Stromal cell of bone marrow (primary cell): ENCODE results near the gene FNDC10.
A peak's percentile ranks its signal among the peaks of the same experiment; 100 is the strongest.
"Not testable (repeated sequence)": the region's sequence is repeated elsewhere in the genome, so short reads cannot be mapped to it uniquely, and the experiment has no call there.

Experiments
- DNase-seq: peaks from one replicate; pipeline ENCODE4 v3.0.0-alpha.2; 2012; ENCODE audit warnings: low read depth

The FNDC10 gene

DNA sequence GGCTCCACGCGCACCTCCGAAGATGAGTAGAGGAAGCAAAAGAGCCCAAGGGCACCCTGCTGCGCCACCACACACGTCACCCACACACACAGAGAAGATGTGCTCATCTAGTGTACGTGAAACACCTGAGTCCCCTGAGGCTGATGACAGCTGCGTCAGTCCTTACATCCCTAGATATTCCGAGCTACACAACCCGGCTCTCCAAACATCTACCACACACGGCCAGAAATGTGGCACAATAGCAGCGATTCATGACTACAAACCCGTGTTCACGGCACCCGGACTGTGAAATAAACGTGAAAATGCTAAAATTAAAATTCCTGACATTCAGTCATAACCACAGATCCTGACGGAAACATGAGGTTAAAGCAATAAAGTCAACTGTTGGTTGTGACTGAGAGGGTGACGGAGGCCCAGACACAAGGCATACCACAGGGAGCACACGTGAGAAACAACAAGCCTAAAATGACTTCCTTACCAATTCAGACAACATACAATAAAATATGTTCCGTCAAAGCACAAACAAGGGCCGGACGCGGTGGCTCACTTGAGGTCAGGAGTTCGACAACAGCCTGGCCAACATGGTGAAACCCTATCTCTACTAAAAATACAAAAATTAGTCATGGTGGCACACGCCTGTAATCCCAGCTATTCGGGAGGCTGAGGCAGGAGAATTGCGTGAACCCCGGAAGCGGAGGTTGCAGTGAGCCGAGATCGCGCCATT lies 32.6 kb downstream of the FNDC10 start:
- peak; percentile 29 for DNase-seq

DNA sequence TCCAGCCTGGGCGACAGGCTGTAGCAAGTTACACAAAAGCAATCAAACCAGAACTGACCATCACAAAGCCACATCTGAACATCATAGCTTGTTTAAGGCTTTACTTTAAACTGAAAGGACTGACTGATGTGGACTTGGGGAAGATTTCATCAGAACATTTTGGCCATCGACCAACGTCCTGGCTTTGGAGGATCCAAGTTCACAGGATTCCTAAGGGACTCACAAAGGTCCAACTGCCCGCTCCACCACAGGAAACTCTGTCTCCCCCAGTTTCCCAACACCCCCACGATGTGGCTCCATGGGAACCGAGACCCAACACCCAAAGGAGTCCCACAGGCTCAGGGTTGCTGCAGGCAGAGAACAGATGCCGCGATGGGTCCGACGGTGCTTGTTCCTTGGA lies 34.6 kb downstream of the FNDC10 start:
- DNase-seq, result no peak

DNA sequence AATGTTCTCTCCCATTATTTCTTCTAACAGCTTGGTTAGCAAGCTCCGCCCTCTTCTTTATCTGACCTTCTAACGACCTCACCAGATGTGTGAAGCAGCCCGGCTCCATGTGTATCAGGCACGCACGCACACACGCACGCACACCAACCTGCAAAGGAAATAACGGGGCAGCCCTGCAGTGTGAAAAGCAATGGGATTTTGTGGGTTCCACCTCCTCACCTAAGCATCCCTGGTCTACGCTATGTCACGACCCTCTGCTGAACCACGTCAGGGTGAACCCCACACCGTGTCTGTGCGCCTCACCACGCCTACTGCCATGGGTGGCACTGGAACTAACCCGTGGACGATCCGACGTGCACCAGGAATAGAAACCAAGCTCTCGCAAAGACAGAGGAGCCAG lies 35.7 kb downstream of the FNDC10 start:
- DNase-seq, result no peak

- DNase-seq, result no peak
These were observed 36.2 kb downstream of the FNDC10 start for GRCh38 chr1:1563688-1564087.

GRCh38 chr1:1562556-1563195 lies 37.3 kb downstream of the FNDC10 start:
- DNase-seq, result no peak

DNA sequence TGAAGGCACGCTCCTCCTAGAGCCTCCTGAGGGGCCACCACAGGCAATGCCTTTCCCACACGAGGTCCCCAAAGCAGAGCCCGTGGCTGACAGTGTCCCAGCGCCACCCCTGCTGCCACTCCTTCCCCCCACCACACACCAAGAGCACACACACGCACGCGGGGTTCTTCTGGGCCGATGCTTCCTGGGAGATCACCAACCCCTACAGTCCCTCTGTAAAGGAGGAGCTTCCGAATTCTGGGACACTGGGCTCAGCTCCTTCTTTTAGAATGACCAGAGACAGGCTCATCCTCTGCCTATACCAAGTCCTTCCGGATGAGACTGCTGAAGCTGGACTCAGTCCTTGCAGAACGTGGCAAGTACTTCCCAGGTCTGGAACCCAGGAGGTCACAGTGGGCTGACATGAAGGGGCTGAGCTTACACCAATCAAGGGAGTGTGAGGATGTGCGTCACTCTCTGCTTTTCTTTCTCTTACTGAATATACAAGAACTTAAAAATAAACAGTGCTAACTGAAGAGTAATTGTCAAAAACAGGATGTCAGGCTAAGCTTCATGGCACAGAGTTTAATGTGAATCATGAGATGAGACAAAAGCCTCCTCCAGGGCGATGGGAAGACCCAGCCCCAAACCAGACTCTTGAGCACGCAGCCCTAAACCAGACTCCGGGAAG lies 38.0 kb downstream of the FNDC10 start:
- DNase-seq, result no peak

GRCh38 chr1:1560178-1560577 lies 39.8 kb downstream of the FNDC10 start:
- no peak for DNase-seq

DNA sequence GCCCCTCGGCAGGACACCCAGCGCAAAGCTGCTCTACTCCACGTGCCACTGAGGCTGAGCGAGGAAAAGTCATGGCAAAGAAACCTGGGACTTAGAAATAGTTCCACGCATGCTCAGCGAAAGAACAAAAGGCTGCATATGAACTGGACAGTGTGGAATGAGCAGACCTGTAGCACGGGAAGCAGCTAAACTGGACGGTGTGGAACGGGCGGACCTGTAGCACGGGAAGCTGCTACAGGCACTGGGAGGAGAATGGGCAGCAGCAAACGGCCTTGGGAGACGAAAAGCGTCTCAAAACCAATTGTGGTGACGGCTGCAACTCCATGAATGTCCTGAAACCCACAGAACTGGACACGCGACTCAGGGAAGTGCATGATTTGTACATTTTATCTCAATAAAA lies 40.9 kb downstream of the FNDC10 start:
- no peak for DNase-seq

DNA sequence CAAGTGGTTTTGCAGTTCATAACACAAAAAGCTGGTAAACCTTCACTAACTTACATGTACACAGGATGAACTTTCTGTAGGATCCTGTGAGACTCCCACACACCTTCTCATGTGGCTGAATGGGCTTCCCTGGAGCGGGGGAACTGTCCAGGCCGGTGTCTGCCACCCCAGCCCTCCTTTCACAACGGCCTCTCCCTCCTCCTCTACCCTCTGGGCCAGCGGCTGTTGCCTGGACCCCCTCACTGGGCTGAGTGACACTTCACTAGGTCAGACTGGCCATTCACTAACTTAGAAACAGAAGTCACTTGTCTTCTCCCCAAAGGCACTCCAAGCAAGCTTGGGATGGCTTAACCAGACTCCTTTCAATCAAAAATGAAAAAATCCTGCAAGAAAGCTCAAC lies 41.3 kb downstream of the FNDC10 start:
- DNase-seq, result no peak

DNA sequence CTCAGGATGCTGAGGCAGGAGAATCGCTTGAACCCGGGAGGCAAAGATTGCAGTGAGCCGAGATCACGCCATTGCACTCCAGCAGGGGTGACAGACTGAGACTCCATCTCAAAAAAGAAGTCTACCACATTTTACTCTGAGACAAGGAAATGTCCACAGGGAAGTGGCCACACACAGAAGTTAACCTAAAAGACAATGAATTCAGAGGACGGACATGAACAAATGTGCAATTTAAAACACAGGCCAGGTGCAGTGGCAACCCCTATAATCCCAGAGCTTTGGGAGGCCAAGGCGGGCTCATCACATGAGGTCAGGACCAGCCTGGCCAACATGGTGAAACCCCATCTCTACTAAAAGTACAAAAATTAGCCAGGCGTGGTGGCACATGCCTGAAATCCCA lies 42.2 kb downstream of the FNDC10 start:
- not testable (repeated sequence) for DNase-seq

DNA sequence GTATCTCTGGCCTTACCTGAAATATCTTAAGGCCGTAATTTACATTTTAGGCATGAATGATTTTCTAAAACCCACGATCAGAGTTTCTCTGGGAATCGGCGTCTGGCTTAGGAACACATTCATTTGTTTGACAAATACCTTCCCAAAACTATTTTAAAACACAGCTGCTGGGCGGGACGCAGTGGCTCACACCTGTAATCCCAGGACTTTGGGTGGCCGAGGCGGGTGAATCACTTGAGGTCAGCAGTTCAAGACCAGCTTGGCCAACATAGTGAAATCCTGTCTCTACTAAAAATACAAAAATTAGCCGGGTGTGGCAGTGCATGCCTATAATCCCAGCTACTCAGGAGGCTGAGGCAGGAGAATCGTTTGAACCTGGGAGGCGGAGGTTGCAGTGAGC lies 43.0 kb downstream of the FNDC10 start:
- DNase-seq, result not testable (repeated sequence)

DNA sequence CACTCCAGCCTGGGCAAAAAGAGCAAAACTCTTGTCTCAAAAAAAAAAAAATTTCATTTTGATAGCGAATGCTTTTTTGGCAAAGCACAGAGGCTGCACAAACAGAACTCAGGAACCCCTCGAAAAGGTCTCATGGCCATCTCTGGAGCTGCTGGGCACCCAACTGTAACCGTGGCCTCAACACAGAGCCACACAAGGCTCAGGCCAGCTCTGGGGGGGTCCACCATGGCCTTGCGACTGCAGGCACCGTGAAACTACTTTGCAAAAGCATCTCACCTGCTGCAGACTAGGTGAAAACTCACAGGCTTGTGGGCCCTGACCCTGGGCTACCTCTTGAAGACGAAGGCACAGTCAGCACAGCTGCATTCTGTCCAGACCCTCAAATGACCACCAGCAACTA lies 43.4 kb downstream of the FNDC10 start:
- DNase-seq, result no peak

GRCh38 chr1:1554926-1555915 lies 44.7 kb downstream of the FNDC10 start:
- peak; percentile 48 for DNase-seq

DNA sequence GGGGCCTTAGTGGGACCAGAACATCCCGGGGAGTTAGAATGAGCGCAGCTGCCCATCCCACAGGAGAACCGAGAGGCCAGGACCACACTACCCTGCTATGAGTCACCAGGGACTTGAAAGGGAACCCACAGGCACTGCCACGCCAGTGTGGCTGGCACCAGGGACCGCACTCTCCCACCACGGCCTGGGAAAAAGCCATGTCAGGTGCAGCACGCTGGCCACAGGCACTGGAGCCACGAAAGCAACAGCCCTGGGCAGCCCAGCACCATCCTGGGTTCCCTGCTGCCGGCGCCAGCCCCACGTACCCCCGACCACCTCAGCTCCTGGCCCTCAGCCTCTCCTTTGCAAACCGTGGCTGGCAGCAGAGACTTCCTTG lies 45.4 kb downstream of the FNDC10 start:
- DNase-seq, result no peak

DNA sequence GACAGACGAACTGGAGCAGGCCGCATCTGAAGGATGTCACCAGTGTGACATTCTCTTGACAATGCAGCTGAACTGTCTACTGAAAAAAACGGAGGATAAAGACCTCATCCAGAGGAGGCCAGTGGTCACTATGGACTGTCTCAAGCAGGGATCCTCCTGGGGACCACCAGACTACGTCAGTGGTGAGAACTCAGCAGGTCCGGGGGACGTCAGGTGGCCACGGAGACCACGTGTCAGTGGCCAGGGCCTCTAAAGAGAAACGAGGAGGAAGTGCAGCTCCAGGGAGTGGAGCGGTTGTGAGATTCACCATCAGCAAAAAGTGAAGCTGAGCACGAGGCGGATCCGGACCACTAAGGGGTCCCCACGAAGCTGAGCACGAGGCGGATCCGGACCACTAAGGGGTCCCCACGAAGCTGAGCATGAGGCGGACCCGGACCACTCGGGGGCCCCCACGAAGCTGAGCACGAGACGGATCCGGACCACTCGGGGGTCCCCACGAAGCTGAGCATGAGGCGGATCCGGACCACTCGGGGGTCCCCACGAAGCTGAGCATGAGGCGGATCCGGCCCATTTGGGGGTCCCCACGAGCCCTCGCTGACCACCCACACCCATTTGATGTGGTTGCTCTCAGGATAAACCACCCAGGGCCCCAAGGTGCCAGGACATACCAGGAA lies 46.0 kb downstream of the FNDC10 start:
- DNase-seq, result no peak

GRCh38 chr1:1552263-1552639 lies 47.7 kb downstream of the FNDC10 start:
- no peak for DNase-seq

GRCh38 chr1:1551524-1552262 lies 48.2 kb downstream of the FNDC10 start:
- no peak for DNase-seq

DNA sequence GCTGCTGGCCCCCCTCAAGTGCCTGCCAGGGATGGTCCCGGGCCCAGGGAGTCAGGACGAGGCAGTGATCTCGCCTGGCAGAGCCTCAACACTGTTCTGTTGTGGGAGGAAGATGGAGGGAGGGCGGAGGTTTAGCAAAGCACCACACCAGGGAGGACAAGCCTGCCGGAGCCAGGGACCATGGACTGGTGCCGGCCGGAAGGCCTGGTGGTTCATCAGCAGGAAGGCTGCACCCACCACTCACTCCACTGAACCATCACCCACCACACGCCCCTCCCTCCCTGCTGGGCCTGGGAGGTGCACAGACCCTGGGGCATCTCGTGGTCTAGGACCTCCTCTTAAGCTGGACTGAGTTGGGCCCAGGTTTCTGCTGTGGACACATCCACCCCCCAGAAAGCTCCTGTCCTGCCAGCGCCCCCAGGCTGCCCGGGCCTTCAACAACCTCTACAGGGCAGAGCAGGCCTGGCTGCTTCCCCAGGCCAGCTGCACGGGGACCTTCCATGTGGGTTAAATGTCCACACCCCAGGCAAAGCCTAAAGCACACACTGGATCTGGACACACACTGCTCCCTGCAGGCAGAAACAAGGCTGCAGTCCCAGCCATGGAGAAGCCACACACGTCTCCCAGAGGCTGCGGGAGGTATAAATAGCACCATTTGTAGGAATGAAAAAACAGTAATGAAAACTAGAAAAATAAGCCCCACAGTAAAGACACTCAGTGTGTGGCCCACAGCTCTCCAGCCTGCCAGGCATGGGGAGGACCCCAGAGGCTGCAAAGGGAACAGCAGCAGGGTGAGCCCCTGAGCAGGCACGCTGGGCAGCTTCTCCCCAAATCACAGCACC lies 49.1 kb downstream of the FNDC10 start:
- peak; percentile 45 for DNase-seq

DNA sequence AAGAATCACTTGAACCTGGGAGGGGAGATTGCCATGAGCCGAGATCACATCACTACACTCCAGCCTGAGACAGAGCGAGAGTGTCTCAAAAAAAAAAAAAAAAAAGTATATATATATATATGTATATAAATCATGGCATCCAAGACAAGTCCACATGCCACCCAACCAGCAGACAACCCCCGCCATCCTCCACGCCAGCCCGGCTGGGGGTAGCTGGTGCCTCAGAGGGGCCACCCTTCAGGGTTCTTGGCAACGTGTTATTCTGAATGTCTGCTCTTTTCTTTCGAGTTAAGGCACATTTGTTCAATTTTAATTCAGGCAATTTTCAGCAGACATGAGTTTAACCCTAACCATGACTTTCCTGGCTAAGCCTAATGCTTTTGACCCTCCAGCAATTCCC lies 49.8 kb downstream of the FNDC10 start:
- DNase-seq, result no peak

DNA sequence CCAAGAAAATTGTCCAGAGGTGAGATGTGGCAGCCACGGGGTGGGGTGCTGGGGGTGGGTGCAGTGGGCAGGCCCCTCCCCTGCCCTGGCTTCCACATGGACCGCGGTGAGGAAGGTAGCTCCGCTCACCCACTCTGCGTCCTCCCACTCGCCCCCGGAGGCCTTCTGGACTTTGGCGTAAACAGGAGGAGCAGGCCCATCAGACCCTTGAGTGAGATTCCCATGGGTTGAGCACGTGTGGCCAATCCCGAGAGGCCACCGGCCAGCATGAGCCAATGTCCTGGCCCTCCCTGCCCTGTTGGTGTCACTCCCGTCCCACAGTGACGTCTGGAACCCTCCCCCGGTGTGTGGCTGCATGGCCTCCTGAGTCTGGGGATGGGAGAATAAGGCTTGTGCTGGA lies 51.3 kb downstream of the FNDC10 start:
- DNase-seq, result no peak
